Karpas-422 (cell line): Measurements from ENCODE around the gene KIF25. TPM values are rescaled to one million over a fixed set of nuclear protein-coding genes. Genes with fewer than 3 reads are reported as not detected.

Experiments used
- DNase-seq: peaks from one replicate; pipeline ENCODE4 v3.0.0-alpha.2; 2015
- H2AFZ ChIP-seq: fragments of 200-600 bp; sonication (generic); 2 replicates; pipeline ENCODE4 v1.6.1; 2014; ENCODE audit warnings: antibody characterized with exemption, low read length, mixed read lengths
- H3K27ac ChIP-seq: fragments of 200-600 bp; sonication (generic); 2 replicates; pipeline ENCODE4 v1.5.1; 2014; ENCODE audit warnings: mild to moderate bottlenecking, low read length, moderate library complexity
- H3K27me3 ChIP-seq: fragments of 200-600 bp; sonication (generic); 2 replicates; pipeline ENCODE4 v1.6.1; 2014; ENCODE audit warnings: low read length, mixed read lengths
- H3K36me3 ChIP-seq: fragments of 200-600 bp; sonication (generic); 2 replicates; pipeline ENCODE4 v1.6.1; 2014; ENCODE audit warnings: low read length, mixed read lengths; ENCODE audit not compliant: insufficient read depth
- H3K4me1 ChIP-seq: fragments of 200-600 bp; sonication (generic); 2 replicates; pipeline ENCODE4 v1.6.1; 2014; ENCODE audit warnings: mild to moderate bottlenecking, low read length, mixed read lengths
- H3K4me2 ChIP-seq: fragments of 200-600 bp; sonication (generic); 2 replicates; pipeline ENCODE4 v1.6.1; 2014; ENCODE audit warnings: low read length, low read depth, mild to moderate bottlenecking; ENCODE audit not compliant: poor library complexity, severe bottlenecking
- H3K4me3 ChIP-seq: fragments of 200-600 bp; sonication (generic); 2 replicates; pipeline ENCODE4 v1.5.1; 2014; ENCODE audit warnings: mild to moderate bottlenecking, antibody characterized with exemption, low read length, mixed read lengths
- H3K79me2 ChIP-seq: fragments of 200-600 bp; sonication (generic); 2 replicates; pipeline ENCODE4 v1.6.1; 2014; ENCODE audit warnings: mild to moderate bottlenecking, low read length, mixed read lengths
- H3K9ac ChIP-seq: fragments of 200-600 bp; sonication (generic); 2 replicates; pipeline ENCODE4 v1.6.0; 2014; ENCODE audit warnings: low read length
- H3K9me2 ChIP-seq: fragments of 200-600 bp; sonication (generic), shearing (Covaris generic); replicated peaks from 2 replicates; pipeline ENCODE4 v1.6.0; 2014; ENCODE audit warnings: mild to moderate bottlenecking, low read length, moderate library complexity; ENCODE audit not compliant: insufficient read depth
- H3K9me3 ChIP-seq: fragments of 300-700, 200-600 bp; sonication (generic); 2 replicates; pipeline ENCODE4 v1.6.1; 2014; ENCODE audit warnings: low read length, mixed read lengths
- H4K20me1 ChIP-seq: fragments of 200-600 bp; sonication (generic); 2 replicates; pipeline ENCODE4 v1.6.1; 2014; ENCODE audit warnings: mild to moderate bottlenecking, antibody characterized with exemption, low read length, low read depth; ENCODE audit not compliant: insufficient read depth
- total RNA-seq: library from RNA; depleted of rRNA; stranded (reverse); fragments of >200 nt; shearing (Covaris generic); gene quantifications from 2 replicates; pipeline ENCODE4 v1.2.3, GENCODE V29; 2014; ENCODE audit warnings: low replicate concordance

KIF25 gene
- total RNA-seq, 1 experiment from 2014 or later = not detected

GRCh38 chr6:168060521-168060931 lies 63.1 kb downstream of the KIF25 start:
- no peaks in the 10 kb centered on the region for H3K9me3 ChIP-seq
- no peak overlapping the region for H3K9ac ChIP-seq
- no peak overlapping the region for H3K27ac ChIP-seq
- H3K9me2 ChIP-seq = no peaks in the 10 kb centered on the region
- H3K36me3 ChIP-seq = no peaks in the 10 kb centered on the region
- no peak overlapping the region for H3K4me3 ChIP-seq
- DNase-seq = no peak
- no peaks in the 10 kb centered on the region for H3K4me1 ChIP-seq
- H2AFZ ChIP-seq = no peak overlapping the region
- H3K79me2 ChIP-seq = no peaks in the 10 kb centered on the region
- H3K27me3 ChIP-seq = no peaks in the 10 kb centered on the region
- H3K4me2 ChIP-seq = no peak overlapping the region
- 0 out of 2 replicates have a peak, but pooled peaks cover 2% of the 10 kb centered on the region for H4K20me1 ChIP-seq

- H3K9me3 ChIP-seq = no peaks in the 10 kb centered on the region
- no peak overlapping the region for H3K4me3 ChIP-seq
- no peak overlapping the region for H3K4me2 ChIP-seq
- H3K36me3 ChIP-seq = no peaks in the 10 kb centered on the region
- no peaks in the 10 kb centered on the region for H3K27me3 ChIP-seq
- H3K27ac ChIP-seq = no peak overlapping the region
- H3K9ac ChIP-seq = no peak overlapping the region
- no peak for DNase-seq
- no peaks in the 10 kb centered on the region for H4K20me1 ChIP-seq
- no peaks in the 10 kb centered on the region for H3K9me2 ChIP-seq
- no peaks in the 10 kb centered on the region for H3K4me1 ChIP-seq
- H2AFZ ChIP-seq = no peak overlapping the region
- no peaks in the 10 kb centered on the region for H3K79me2 ChIP-seq
Measured at GRCh38 chr6:168061269-168062210, 64.1 kb downstream of the KIF25 start.

- no peak overlapping the region for H3K27ac ChIP-seq
- no peaks in the 10 kb centered on the region for H3K36me3 ChIP-seq
- H3K27me3 ChIP-seq = no peaks in the 10 kb centered on the region
- H3K79me2 ChIP-seq = no peaks in the 10 kb centered on the region
- no peaks in the 10 kb centered on the region for H3K9me3 ChIP-seq
- no peak overlapping the region for H3K4me3 ChIP-seq
- no peaks in the 10 kb centered on the region for H3K4me1 ChIP-seq
- no peaks in the 10 kb centered on the region for H3K9me2 ChIP-seq
- H4K20me1 ChIP-seq = no peaks in the 10 kb centered on the region
- H3K4me2 ChIP-seq = no peak overlapping the region
- DNase-seq = no peak
- no peak overlapping the region for H2AFZ ChIP-seq
- no peak overlapping the region for H3K9ac ChIP-seq
Measured at GRCh38 chr6:168062346-168063289, 65.1 kb downstream of the KIF25 start.

GRCh38 chr6:168063431-168063830 lies 66.0 kb downstream of the KIF25 start:
- no peaks in the 10 kb centered on the region for H3K79me2 ChIP-seq
- H3K4me1 ChIP-seq = no peaks in the 10 kb centered on the region
- no peak for DNase-seq
- H3K36me3 ChIP-seq = no peaks in the 10 kb centered on the region
- no peak overlapping the region for H2AFZ ChIP-seq
- H3K9ac ChIP-seq = no peak overlapping the region
- no peak overlapping the region for H3K4me3 ChIP-seq
- H3K9me3 ChIP-seq = no peaks in the 10 kb centered on the region
- no peaks in the 10 kb centered on the region for H3K27me3 ChIP-seq
- H4K20me1 ChIP-seq = no peaks in the 10 kb centered on the region
- no peaks in the 10 kb centered on the region for H3K9me2 ChIP-seq
- H3K27ac ChIP-seq = no peak overlapping the region
- no peak overlapping the region for H3K4me2 ChIP-seq

GRCh38 chr6:168064226-168064807 lies 66.8 kb downstream of the KIF25 start:
- Histone ChIP-seq H3K4me3 (no peak overlapping the region), H3K4me1 (no peaks in the 10 kb centered on the region), H3K79me2 (no peaks in the 10 kb centered on the region), H3K27me3 (no peaks in the 10 kb centered on the region), H3K9ac (no peak overlapping the region), H3K4me2 (no peak overlapping the region), H4K20me1 (no peaks in the 10 kb centered on the region), H3K27ac (no peak overlapping the region), H2AFZ (no peak overlapping the region), H3K9me2 (no peaks in the 10 kb centered on the region), H3K9me3 (no peaks in the 10 kb centered on the region), H3K36me3 (no peaks in the 10 kb centered on the region)
- no peak for DNase-seq

- DNase-seq = no peak
- no peak overlapping the region for H3K9ac ChIP-seq
Measured at GRCh38 chr6:168067081-168067759, 69.7 kb downstream of the KIF25 start.

GRCh38 chr6:168070804-168071203 lies 73.3 kb downstream of the KIF25 start:
- H3K4me2 ChIP-seq = no peak overlapping the region
- no peaks in the 10 kb centered on the region for H3K36me3 ChIP-seq
- no peaks in the 10 kb centered on the region for H3K4me1 ChIP-seq
- no peak for DNase-seq
- H3K27me3 ChIP-seq = no peaks in the 10 kb centered on the region
- H3K79me2 ChIP-seq = no peaks in the 10 kb centered on the region
- H3K9me3 ChIP-seq = no peaks in the 10 kb centered on the region
- H3K9ac ChIP-seq = no peak overlapping the region
- no peak overlapping the region for H2AFZ ChIP-seq
- H3K4me3 ChIP-seq = no peak overlapping the region
- no peaks in the 10 kb centered on the region for H3K9me2 ChIP-seq
- no peak overlapping the region for H3K27ac ChIP-seq
- no peaks in the 10 kb centered on the region for H4K20me1 ChIP-seq

More at GRCh38 chr6:168067081-168067759, 69.7 kb downstream of the KIF25 start:
- no peak overlapping the region for H3K27ac ChIP-seq
- H3K4me1 ChIP-seq = no peaks in the 10 kb centered on the region
- H3K9me2 ChIP-seq = no peaks in the 10 kb centered on the region
- no peaks in the 10 kb centered on the region for H3K9me3 ChIP-seq
- H4K20me1 ChIP-seq = no peaks in the 10 kb centered on the region
- no peak overlapping the region for H3K4me3 ChIP-seq
- no peak overlapping the region for H2AFZ ChIP-seq
- H3K79me2 ChIP-seq = no peaks in the 10 kb centered on the region
- no peak overlapping the region for H3K4me2 ChIP-seq
- no peaks in the 10 kb centered on the region for H3K36me3 ChIP-seq
- no peaks in the 10 kb centered on the region for H3K27me3 ChIP-seq
